Right atrium auricular region (tissue), 2 donors: Measurements from ENCODE around the gene FHAD1. TPM values are rescaled to one million over a fixed set of nuclear protein-coding genes. Genes with fewer than 3 reads are reported as not detected.
A peak's percentile ranks its signal among the peaks of the same experiment; 100 is the strongest.
"Not testable (repeated sequence)": the region's sequence is repeated elsewhere in the genome, so short reads cannot be mapped to it uniquely, and the experiment has no call there.

Experiments used
- DNase-seq: peaks from one replicate; pipeline ENCODE4 v3.0.0-alpha.2; 2019; ENCODE audit warnings: low spot score
- H3K27ac ChIP-seq, 2 donors: fragments of 200-600 bp; sonication (generic); 1 replicate in 1 of 2; 2 replicates in 1 of 2; pipeline ENCODE4 v1.5.1; 2016 to 2019
- H3K27me3 ChIP-seq, 2 donors: fragments of 200-600 bp; sonication (generic); one replicate each; pipeline versions ENCODE4 v1.5.1 to v1.6.0; 2017 to 2019
- H3K36me3 ChIP-seq: fragments of 200-600 bp; sonication (generic); one replicate; pipeline ENCODE4 v1.5.1; 2016
- H3K4me1 ChIP-seq, 2 donors: fragments of 200-600 bp; sonication (generic); one replicate each; pipeline versions ENCODE4 v1.5.1 to v1.6.0; 2017 to 2019
- H3K4me3 ChIP-seq, 2 donors: fragments of 200-600 bp; sonication (generic); 1 replicate in 1 of 2; 2 replicates in 1 of 2; pipeline ENCODE4 v1.5.1; 2017 to 2019; ENCODE audit warnings: mild to moderate bottlenecking in 1 of 2, moderate library complexity in 1 of 2
- H3K9me3 ChIP-seq, 2 donors: fragments of 200-600 bp; sonication (generic); one replicate each; pipeline ENCODE4 v1.5.1; 2019
- total RNA-seq, 2 donors: library from RNA; depleted of rRNA; stranded (reverse); fragments of >200 nt; gene quantifications; one replicate each; pipeline ENCODE4 v1.1.0, GENCODE V29; 2016
- TF ChIP-seq, protein P1 (sequence below), 2 donors: fragments of 200-600 bp; sonication (generic); IDR thresholded peaks; one replicate each; pipeline ENCODE4 v1.5.1; 2019; ENCODE audit warnings: antibody characterized with exemption in 2 of 2

Gene FHAD1
- total RNA-seq, 2 donors from 2014 or later, result not detected

DNA sequence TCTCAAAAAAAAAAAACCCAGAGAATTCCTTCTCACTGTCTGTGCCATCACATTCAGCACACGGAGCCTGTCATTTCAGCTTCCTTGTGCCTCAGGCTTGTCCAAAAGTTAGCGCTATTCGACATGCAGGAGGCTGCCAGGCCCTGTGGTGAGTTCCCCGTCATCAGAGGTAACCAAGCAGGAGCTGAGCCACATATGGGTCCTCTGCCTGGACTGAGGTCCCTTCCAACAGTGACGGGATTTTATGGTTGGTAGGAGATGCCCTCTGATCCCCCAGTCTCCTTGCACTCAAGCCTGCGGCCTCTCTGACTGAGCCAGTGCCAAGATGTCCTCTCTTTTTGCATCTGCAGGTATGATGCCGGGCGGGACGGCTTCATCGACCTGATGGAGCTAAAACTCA, 178.5 kb downstream of the FHAD1 start:
- Histone ChIP-seq H3K27ac (no peak overlapping the region), H3K4me3 (no peak overlapping the region), H3K4me1 (peaks cover 0 to 11% of the 10 kb centered on the region in 2 donors), H3K27me3 (no peaks in the 10 kb centered on the region), H3K9me3 (no peaks in the 10 kb centered on the region), H3K36me3 (peaks cover 7% of the 10 kb centered on the region)
- TF ChIP-seq, protein P1, sequence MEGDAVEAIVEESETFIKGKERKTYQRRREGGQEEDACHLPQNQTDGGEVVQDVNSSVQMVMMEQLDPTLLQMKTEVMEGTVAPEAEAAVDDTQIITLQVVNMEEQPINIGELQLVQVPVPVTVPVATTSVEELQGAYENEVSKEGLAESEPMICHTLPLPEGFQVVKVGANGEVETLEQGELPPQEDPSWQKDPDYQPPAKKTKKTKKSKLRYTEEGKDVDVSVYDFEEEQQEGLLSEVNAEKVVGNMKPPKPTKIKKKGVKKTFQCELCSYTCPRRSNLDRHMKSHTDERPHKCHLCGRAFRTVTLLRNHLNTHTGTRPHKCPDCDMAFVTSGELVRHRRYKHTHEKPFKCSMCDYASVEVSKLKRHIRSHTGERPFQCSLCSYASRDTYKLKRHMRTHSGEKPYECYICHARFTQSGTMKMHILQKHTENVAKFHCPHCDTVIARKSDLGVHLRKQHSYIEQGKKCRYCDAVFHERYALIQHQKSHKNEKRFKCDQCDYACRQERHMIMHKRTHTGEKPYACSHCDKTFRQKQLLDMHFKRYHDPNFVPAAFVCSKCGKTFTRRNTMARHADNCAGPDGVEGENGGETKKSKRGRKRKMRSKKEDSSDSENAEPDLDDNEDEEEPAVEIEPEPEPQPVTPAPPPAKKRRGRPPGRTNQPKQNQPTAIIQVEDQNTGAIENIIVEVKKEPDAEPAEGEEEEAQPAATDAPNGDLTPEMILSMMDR (IDR thresholded peaks at IDR 0.05), result no peak
- DNase-seq, result no peak

DNA sequence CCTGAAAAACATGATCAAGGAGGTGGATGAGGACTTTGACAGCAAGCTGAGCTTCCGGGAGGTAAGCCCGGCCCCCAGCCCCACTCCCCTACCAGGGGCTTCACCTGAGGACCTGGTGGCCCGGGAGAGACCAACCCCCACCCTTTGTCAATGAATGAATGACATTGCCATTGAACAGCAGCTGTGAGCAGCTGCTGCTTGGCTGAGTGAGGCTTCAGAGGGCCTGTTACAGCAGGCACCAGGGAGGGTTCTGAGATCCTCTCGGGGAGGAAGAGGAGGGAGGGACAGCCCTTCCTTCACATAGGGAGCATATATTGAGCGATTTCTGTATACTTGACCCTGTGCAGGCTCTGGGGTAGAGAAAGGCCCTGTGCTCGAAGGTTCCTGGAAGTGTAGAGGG, 178.9 kb downstream of the FHAD1 start:
- DNase-seq, result no peak
- H3K36me3 ChIP-seq, result peaks cover 7% of the 10 kb centered on the region
- H3K27me3 ChIP-seq, result no peaks in the 10 kb centered on the region
- H3K9me3 ChIP-seq, result no peaks in the 10 kb centered on the region
- no peak overlapping the region for H3K4me3 ChIP-seq
- no peak overlapping the region for H3K27ac ChIP-seq
- TF ChIP-seq, protein P1 (IDR thresholded peaks at IDR 0.05), result no peak
- peaks cover 0 to 11% of the 10 kb centered on the region in 2 donors for H3K4me1 ChIP-seq

DNA sequence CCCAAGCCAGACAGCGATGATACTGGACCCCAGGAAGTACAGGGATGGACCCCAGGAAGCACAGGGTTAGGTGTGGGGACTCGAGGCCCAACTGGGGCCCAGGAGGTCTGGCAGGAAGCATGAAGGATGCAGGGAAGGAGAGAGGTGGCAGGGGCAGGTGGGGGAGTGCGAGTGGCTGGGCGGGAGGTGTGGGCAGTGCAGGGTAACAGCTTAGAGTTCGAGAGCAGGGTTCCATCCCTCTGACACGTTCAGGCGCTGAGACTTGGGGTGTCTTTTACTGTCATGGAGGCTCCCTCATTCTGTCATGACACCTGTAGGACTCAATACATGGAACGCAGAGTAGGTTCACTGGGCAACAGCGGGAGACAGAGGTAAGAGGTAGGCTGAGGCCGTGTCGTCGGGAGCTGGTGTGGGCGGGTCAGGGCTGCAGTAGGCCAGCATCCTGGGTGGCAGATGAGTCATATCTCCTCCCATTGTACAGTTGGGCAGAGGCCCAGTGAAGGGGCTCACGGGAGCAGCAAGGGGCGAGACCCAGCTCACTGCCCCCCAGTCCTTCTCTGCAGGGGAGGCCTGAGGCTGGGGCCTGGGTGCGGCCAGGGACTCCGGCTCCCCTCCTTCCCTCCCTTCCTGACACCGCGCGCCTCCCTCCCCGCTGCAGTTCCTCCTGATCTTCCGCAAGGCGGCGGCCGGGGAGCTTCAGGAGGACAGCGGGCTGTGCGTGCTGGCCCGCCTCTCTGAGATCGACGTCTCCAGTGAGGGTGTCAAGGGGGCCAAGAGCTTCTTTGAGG, 179.7 kb downstream of the FHAD1 start:
- Histone ChIP-seq H3K27ac (no peak overlapping the region), H3K9me3 (no peaks in the 10 kb centered on the region), H3K4me3 (peak overlapping the region in 1 of 2 donors; percentile 8), H3K27me3 (no peaks in the 10 kb centered on the region), H3K36me3 (peaks cover 7% of the 10 kb centered on the region), H3K4me1 (peaks cover 0 to 11% of the 10 kb centered on the region in 2 donors)
- TF ChIP-seq, protein P1 (IDR thresholded peaks at IDR 0.05), result peak in 1 of 2 donors; percentile 44
- no peak for DNase-seq

DNA sequence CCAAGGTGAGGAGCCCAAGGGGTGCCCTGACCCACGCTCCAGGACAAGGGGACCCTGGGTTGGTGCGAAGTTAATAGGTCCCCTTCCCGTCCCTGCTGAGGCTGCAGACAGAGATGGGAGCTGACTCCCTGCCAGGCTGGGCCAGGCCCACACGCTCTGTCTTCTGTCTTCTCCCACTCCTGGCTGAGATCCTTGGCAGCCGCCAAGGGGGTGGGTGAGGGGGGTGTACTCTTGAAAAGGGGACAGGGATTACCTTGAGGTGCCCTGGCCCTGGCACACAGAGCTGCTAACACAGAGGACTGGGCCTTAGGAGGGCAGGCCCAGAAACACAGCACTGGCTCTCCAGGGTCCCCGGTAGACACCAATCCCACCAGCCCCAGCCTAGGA, 180.2 kb downstream of the FHAD1 start:
- peak overlapping the region in 1 of 2 donors; percentile 8 for H3K4me3 ChIP-seq
- H3K27me3 ChIP-seq, result no peaks in the 10 kb centered on the region
- no peaks in the 10 kb centered on the region for H3K9me3 ChIP-seq
- peaks cover 7% of the 10 kb centered on the region for H3K36me3 ChIP-seq
- H3K4me1 ChIP-seq, result peaks cover 0 to 11% of the 10 kb centered on the region in 2 donors
- DNase-seq, result no peak
- no peak overlapping the region for H3K27ac ChIP-seq
- TF ChIP-seq, protein P1 (IDR thresholded peaks at IDR 0.05), result no peak

DNA sequence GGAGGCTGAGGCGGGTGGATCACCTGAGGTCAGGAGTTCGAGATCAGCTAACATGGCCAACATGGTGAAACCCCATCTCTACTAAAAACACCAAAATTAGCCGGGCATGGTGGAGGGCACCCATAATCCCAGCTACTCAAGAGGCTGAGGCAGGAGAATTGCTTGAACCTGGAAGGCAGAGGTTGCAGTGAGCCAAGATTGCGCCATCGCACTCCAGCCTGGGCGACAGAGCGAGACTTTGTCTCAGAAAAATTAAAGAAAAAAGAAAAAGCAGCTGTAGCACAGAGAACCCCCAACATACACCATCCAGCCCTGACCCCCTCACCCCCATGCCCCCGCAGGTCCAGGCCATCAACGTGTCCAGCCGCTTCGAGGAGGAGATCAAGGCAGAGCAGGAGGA, 181.2 kb downstream of the FHAD1 start:
- not testable (repeated sequence) for DNase-seq, H3K27ac ChIP-seq, H3K4me3 ChIP-seq, H3K36me3 ChIP-seq, H3K27me3 ChIP-seq, H3K9me3 ChIP-seq
- peaks cover 0 to 11% of the 10 kb centered on the region in 2 donors for H3K4me1 ChIP-seq

DNA sequence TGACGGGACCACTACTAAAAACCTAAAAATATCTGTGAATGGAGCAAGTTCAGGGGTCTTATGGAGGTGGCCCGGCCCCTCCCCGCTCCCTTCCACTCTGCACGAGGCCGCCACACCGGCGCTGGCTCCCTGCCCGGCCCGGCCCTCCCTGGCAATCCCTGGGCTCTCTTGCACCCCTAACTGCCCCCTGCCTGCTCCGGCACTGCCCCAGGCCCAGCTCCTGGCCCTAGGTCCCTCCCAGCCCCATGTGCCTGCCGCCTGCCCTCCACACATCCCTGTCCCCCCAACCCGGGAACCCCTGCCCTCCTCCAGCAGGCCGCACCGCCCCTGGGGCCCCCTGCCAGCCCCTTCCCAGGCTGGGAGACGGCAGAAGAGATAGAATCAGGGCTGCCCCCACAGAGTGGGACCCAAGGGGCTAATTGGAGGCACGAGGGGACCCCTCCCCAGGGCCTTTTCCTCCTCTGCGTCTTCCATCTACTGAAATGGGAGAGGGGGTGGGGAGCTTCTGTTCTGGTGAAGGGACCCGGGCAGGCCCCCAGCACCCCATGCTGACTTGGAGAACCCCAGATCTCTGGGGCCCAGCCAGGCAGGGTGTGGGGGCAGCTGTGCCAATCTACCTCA, 181.9 kb downstream of the FHAD1 start:
- no peak for DNase-seq
- Histone ChIP-seq H3K9me3 (no peaks in the 10 kb centered on the region), H3K36me3 (peaks cover 7% of the 10 kb centered on the region), H3K4me3 (no peak overlapping the region), H3K27ac (no peak overlapping the region), H3K4me1 (peaks cover 0 to 11% of the 10 kb centered on the region in 2 donors), H3K27me3 (no peaks in the 10 kb centered on the region)
- TF ChIP-seq, protein P1 (IDR thresholded peaks at IDR 0.05), result no peak
